Panc1 (cell line): ENCODE results near the gene BEND4. TPM values are rescaled to one million over a fixed set of nuclear protein-coding genes. Genes with fewer than 3 reads are reported as not detected.

Source experiments
- ATAC-seq: fragments of 200-7000 bp; cut with Tn5 transposase; 2 replicates; pipeline ENCODE4 v1.9.1; 2020; ENCODE audit warnings: mild to moderate bottlenecking, moderate library complexity
- BruUV-seq: library from RNA; stranded (reverse); fragments of 400-500 nt; replicated peaks from 2 replicates; lab custom pipeline; 2021; lab: Mats Ljungman, UMichigan
- CTCF ChIA-PET: fragments of 300-600 bp; sonication (Branson Sonifier 250); formaldehyde crosslinking; loops from one replicate; lab custom pipeline; 2022; ENCODE audit warnings: antibody characterized with exemption; lab: Charles Lee
- POLR2A ChIA-PET: fragments of 300-600 bp; sonication (Branson Sonifier 250); formaldehyde crosslinking; loops from one replicate; lab custom pipeline; 2022; ENCODE audit warnings: antibody characterized with exemption; lab: Charles Lee
- DNase-seq: peaks from one replicate; pipeline ENCODE4 v3.0.0-alpha.2; 2010; ENCODE audit warnings: low read depth, low spot score
- H3K27ac ChIP-seq: 2 replicates; pipeline ENCODE4 v1.5.1; 2011; ENCODE audit warnings: mild to moderate bottlenecking, low read length, inconsistent platforms
- H3K27me3 ChIP-seq: fragments of 200-500 bp; sonication (Bioruptor generic); 2 replicates; pipeline ENCODE4 v1.6.0; 2014; ENCODE audit warnings: low read length, inconsistent platforms; ENCODE audit not compliant: control insufficient read depth, insufficient read depth
- H3K36me3 ChIP-seq: fragments of 200-500 bp; sonication (Bioruptor generic); 2 replicates; pipeline ENCODE4 v1.5.1; 2014; ENCODE audit warnings: inconsistent platforms, mild to moderate bottlenecking, low read length, moderate library complexity; ENCODE audit not compliant: control insufficient read depth, insufficient read depth
- H3K4me1 ChIP-seq: 2 replicates; pipeline ENCODE4 v1.5.1; 2011; ENCODE audit warnings: inconsistent platforms, mild to moderate bottlenecking, low read length, moderate library complexity; ENCODE audit not compliant: control insufficient read depth, insufficient read depth
- H3K4me3 ChIP-seq, 2 experiments: 2 replicates each; pipeline ENCODE4 v1.5.1; 2011 to 2012; ENCODE audit warnings: low read depth in 2 of 2, low read length in 2 of 2, mild to moderate bottlenecking in 2 of 2, inconsistent platforms in 1 of 2, moderate library complexity in 1 of 2
- H3K9me3 ChIP-seq: fragments of 200-500 bp; sonication (Bioruptor generic); 2 replicates; pipeline ENCODE4 v1.5.1; 2014; ENCODE audit warnings: low read depth, mild to moderate bottlenecking, inconsistent platforms, low read length, moderate library complexity; ENCODE audit not compliant: control insufficient read depth, insufficient read depth
- POLR2AphosphoS5 ChIP-seq: IDR thresholded peaks from 2 replicates; pipeline ENCODE4 v1.6.1; 2012; ENCODE audit warnings: mild to moderate bottlenecking, low read depth, low read length, moderate library complexity
- SIN3A ChIP-seq: IDR thresholded peaks from 2 replicates; pipeline ENCODE4 v1.6.1; 2012; ENCODE audit warnings: low read depth, mild to moderate bottlenecking, low read length, moderate library complexity, borderline replicate concordance; ENCODE audit not compliant: insufficient read depth
- TCF7L2 ChIP-seq: IDR thresholded peaks from 2 replicates; pipeline ENCODE4 v1.6.1; 2011; ENCODE audit warnings: mild to moderate bottlenecking, low read depth, low read length, inconsistent platforms
- in situ Hi-C: cut with HindIII; loops from 2 replicates; pipeline ENCODE4 v1.10.0; 2016; ENCODE audit warnings: low sequenced_read_pairs, low pct_unique_long_range_greater_than_20kb
- intact Hi-C: fragments of 100-400 bp; cut with micrococcal nuclease; formaldehyde crosslinking; loops from one replicate; pipeline ENCODE4 v1.10.0; 2022; ENCODE audit not compliant: unreplicated experiment
- total RNA-seq: library from RNA; stranded (reverse); gene quantifications from one replicate; pipeline ENCODE4 v1.2.1, GENCODE V29; 2021; ENCODE audit not compliant: unreplicated experiment
- TF ChIP-seq, protein P1 (sequence below), 2 experiments: IDR thresholded peaks; 2 replicates each; pipeline ENCODE4 v1.6.1; 2011 to 2012; ENCODE audit warnings: low read depth in 2 of 2, control low read depth in 1 of 2, low read length in 1 of 2, mild to moderate bottlenecking in 1 of 2, moderate library complexity in 1 of 2; ENCODE audit not compliant: insufficient read depth in 1 of 2
- TF ChIP-seq, protein P2 (sequence below): fragments of 450-650 bp; IDR thresholded peaks from 2 replicates; pipeline ENCODE4 v1.5.1; 2017; ENCODE audit warnings: mild to moderate bottlenecking

BEND4 gene
- total RNA-seq, 1 experiment from 2014 or later = 0.03 TPM

DNA sequence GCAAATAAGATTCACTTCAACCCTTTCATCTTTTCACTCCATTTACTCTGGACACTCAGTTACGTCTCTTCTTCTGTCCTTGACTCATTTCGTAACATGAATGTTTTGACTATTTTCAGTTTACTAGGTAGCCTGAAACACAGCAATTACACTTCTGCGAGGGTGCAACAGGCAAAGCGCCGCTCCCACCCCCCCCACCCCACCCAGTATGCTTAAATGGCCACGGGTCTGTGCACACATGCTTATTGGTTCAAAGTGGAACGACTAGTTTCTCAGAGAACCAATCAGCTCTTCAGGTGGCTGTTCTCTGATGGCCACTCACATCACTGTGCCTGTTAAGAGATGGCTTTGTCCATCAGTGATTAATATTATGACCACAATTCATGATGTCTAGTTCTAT is 3.5 kb downstream of the BEND4 start:
- 0 out of 2 replicates have a peak, but pooled peaks cover 2% of the 10 kb centered on the region for H3K27me3 ChIP-seq
- H3K4me1 ChIP-seq = no peaks in the 10 kb centered on the region
- no TSS peak for BruUV-seq
- CTCF ChIA-PET = no interaction called here
- no peak overlapping the region for H3K27ac ChIP-seq
- in situ Hi-C loops (no loop called here), intact Hi-C loops (no loop called here)
- no peaks in the 10 kb centered on the region for H3K9me3 ChIP-seq
- no peaks in the 10 kb centered on the region for H3K36me3 ChIP-seq
- TF ChIP-seq, protein P1, sequence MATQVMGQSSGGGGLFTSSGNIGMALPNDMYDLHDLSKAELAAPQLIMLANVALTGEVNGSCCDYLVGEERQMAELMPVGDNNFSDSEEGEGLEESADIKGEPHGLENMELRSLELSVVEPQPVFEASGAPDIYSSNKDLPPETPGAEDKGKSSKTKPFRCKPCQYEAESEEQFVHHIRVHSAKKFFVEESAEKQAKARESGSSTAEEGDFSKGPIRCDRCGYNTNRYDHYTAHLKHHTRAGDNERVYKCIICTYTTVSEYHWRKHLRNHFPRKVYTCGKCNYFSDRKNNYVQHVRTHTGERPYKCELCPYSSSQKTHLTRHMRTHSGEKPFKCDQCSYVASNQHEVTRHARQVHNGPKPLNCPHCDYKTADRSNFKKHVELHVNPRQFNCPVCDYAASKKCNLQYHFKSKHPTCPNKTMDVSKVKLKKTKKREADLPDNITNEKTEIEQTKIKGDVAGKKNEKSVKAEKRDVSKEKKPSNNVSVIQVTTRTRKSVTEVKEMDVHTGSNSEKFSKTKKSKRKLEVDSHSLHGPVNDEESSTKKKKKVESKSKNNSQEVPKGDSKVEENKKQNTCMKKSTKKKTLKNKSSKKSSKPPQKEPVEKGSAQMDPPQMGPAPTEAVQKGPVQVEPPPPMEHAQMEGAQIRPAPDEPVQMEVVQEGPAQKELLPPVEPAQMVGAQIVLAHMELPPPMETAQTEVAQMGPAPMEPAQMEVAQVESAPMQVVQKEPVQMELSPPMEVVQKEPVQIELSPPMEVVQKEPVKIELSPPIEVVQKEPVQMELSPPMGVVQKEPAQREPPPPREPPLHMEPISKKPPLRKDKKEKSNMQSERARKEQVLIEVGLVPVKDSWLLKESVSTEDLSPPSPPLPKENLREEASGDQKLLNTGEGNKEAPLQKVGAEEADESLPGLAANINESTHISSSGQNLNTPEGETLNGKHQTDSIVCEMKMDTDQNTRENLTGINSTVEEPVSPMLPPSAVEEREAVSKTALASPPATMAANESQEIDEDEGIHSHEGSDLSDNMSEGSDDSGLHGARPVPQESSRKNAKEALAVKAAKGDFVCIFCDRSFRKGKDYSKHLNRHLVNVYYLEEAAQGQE (IDR thresholded peaks at IDR 0.05; ENCODE audit: insufficient read depth in 1 of 2, low read depth in 2 of 2, low read length in 1 of 2) = no peak
- DNase-seq = no peak
- no peak for ATAC-seq
- POLR2A ChIA-PET = no interaction called here
- H3K4me3 ChIP-seq = no peak overlapping the region

DNA sequence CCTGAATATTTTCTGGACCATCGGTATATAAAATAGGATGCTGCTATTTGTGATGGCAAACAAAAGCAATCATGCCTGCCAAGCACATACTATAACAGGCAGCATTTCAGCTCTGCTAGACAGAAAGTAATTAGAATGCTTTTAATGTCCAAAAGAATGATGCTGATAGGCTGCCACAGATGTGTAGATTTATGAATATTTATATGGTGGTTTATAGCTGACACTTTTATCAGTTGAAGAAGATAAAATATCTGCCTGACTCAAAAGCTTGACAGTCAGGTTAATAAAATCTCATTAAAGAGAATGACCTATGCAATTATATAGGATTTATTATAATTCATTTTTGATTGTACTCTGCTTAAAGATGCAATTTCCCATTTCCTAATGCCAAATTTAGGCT is 4.0 kb downstream of the BEND4 start:
- CTCF ChIA-PET = no interaction called here
- POLR2A ChIA-PET = no interaction called here
- ATAC-seq (no peak), DNase-seq (no peak)
- 0 out of 2 replicates have a peak, but pooled peaks cover 2% of the 10 kb centered on the region for H3K27me3 ChIP-seq
- in situ Hi-C loops = no loop called here
- no peaks in the 10 kb centered on the region for H3K36me3 ChIP-seq
- no peak overlapping the region for H3K27ac ChIP-seq
- BruUV-seq = no TSS peak
- H3K9me3 ChIP-seq = no peaks in the 10 kb centered on the region
- TF ChIP-seq, protein P1 (IDR thresholded peaks at IDR 0.05; ENCODE audit: insufficient read depth in 1 of 2, low read depth in 2 of 2, low read length in 1 of 2) = no peak
- TF ChIP-seq POLR2AphosphoS5 (no peak), SIN3A (no peak), TCF7L2 (no peak)
- TF ChIP-seq, protein P2, sequence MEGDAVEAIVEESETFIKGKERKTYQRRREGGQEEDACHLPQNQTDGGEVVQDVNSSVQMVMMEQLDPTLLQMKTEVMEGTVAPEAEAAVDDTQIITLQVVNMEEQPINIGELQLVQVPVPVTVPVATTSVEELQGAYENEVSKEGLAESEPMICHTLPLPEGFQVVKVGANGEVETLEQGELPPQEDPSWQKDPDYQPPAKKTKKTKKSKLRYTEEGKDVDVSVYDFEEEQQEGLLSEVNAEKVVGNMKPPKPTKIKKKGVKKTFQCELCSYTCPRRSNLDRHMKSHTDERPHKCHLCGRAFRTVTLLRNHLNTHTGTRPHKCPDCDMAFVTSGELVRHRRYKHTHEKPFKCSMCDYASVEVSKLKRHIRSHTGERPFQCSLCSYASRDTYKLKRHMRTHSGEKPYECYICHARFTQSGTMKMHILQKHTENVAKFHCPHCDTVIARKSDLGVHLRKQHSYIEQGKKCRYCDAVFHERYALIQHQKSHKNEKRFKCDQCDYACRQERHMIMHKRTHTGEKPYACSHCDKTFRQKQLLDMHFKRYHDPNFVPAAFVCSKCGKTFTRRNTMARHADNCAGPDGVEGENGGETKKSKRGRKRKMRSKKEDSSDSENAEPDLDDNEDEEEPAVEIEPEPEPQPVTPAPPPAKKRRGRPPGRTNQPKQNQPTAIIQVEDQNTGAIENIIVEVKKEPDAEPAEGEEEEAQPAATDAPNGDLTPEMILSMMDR = no peak
- H3K4me3 ChIP-seq = no peak overlapping the region
- intact Hi-C loops = no loop called here
- no peaks in the 10 kb centered on the region for H3K4me1 ChIP-seq
